Endothelial cell of umbilical vein (primary cell): ENCODE results near the gene DLST. TPM values are rescaled to one million over a fixed set of nuclear protein-coding genes. Genes with fewer than 3 reads are reported as not detected.

Source experiments
- BruUV-seq: library from RNA; stranded (reverse); fragments of 400-500 nt; replicated peaks from 2 replicates; lab custom pipeline; 2021; lab: Mats Ljungman, UMichigan
- CTCF ChIA-PET: fragments of 300-600, 350-600 bp; sonication (Branson Sonifier 250); formaldehyde crosslinking; loops from one replicate; lab custom pipeline; 2021; ENCODE audit warnings: antibody characterized with exemption, inconsistent platforms; lab: Charles Lee
- POLR2A ChIA-PET: fragments of 300-600, 350-600 bp; sonication (Branson Sonifier 250); formaldehyde crosslinking; loops from one replicate; lab custom pipeline; 2021; ENCODE audit warnings: antibody characterized with exemption, inconsistent platforms; lab: Charles Lee
- DNase-seq: peaks from one replicate; pipeline ENCODE4 v3.0.0-alpha.2; 2011; ENCODE audit warnings: low read depth, low spot score
- FAIRE-seq: peaks from 2 replicates; lab custom pipeline; 2011; peaks lifted over from hg19 to GRCh38; lab: Jason Lieb, UNC
- H2AFZ ChIP-seq: 2 replicates; pipeline ENCODE4 v1.6.0; 2012; ENCODE audit warnings: low read depth, low read length, control low read depth, inconsistent platforms
- H3K27ac ChIP-seq: 2 replicates; pipeline ENCODE4 v1.5.1; 2011; ENCODE audit warnings: low read depth, mild to moderate bottlenecking, control low read depth, low read length, moderate library complexity; ENCODE audit not compliant: insufficient read depth
- H3K27me3 ChIP-seq, 2 experiments: 2 replicates each; pipeline versions ENCODE4 v1.6.0 to v1.6.1; 2011; ENCODE audit warnings: low read length in 2 of 2, mixed read lengths in 1 of 2; ENCODE audit not compliant: control insufficient read depth in 2 of 2, insufficient read depth in 2 of 2
- H3K36me3 ChIP-seq, 2 experiments: 2 replicates in 1 of 2; 3 replicates in 1 of 2; pipeline ENCODE4 v1.5.1; 2011; ENCODE audit warnings: low read length in 2 of 2, mild to moderate bottlenecking in 1 of 2, moderate library complexity in 1 of 2; ENCODE audit not compliant: control insufficient read depth in 2 of 2, insufficient read depth in 2 of 2; ENCODE audit errors: extremely low read depth in 1 of 2
- H3K4me1 ChIP-seq: 3 replicates; pipeline ENCODE4 v1.5.1; 2011; ENCODE audit warnings: mild to moderate bottlenecking, low read length; ENCODE audit not compliant: control insufficient read depth, insufficient read depth; ENCODE audit errors: extremely low read depth
- H3K4me2 ChIP-seq: 2 replicates; pipeline ENCODE4 v1.6.1; 2011; ENCODE audit warnings: low read length, control low read depth, mixed read lengths; ENCODE audit not compliant: insufficient read depth
- H3K4me3 ChIP-seq, 3 experiments: fragments of 200-600 bp in 1 of 3; sonication (generic), shearing (Covaris generic) in 1 of 3; replicated peaks in 1 of 3; 2 replicates each; pipeline ENCODE4 v1.5.1; 2011 to 2016; ENCODE audit warnings: control low read depth in 3 of 3, low read length in 3 of 3, mild to moderate bottlenecking in 2 of 3, inconsistent platforms in 1 of 3, low read depth in 1 of 3, moderate library complexity in 1 of 3; ENCODE audit not compliant: insufficient read depth in 1 of 3
- H3K79me2 ChIP-seq: 2 replicates; pipeline ENCODE4 v1.6.0; 2012; ENCODE audit warnings: low read length, inconsistent platforms; ENCODE audit not compliant: control insufficient read depth, insufficient read depth
- H3K9ac ChIP-seq: replicated peaks from 2 replicates; pipeline ENCODE3; 2011; ENCODE audit warnings: low read length, control low read depth; ENCODE audit not compliant: insufficient read depth; ENCODE audit errors: extremely low read depth
- H3K9me1 ChIP-seq: replicated peaks from 3 replicates; pipeline ENCODE4 v1.6.0; 2011; ENCODE audit warnings: mild to moderate bottlenecking, low read length; ENCODE audit not compliant: control insufficient read depth, insufficient read depth; ENCODE audit errors: extremely low read depth
- H3K9me3 ChIP-seq: replicated peaks from 2 replicates; pipeline ENCODE4 v1.5.1; 2012; ENCODE audit warnings: low read length, inconsistent platforms; ENCODE audit not compliant: control insufficient read depth, insufficient read depth
- H4K20me1 ChIP-seq: replicated peaks from 2 replicates; pipeline ENCODE3; 2011; ENCODE audit warnings: mild to moderate bottlenecking, low read length; ENCODE audit not compliant: control insufficient read depth, insufficient read depth; ENCODE audit errors: extremely low read depth
- CTCF ChIP-seq, 2 donors: IDR thresholded peaks; 1 replicate in 1 of 2; 2 replicates in 1 of 2; pipeline ENCODE4 v1.5.1; 2011; ENCODE audit warnings: low read length in 2 of 2, mild to moderate bottlenecking in 2 of 2, moderate library complexity in 2 of 2, control low read depth in 1 of 2, inconsistent platforms in 1 of 2, low read depth in 1 of 2; ENCODE audit not compliant: insufficient read depth in 1 of 2; ENCODE audit errors: extremely low read depth in 1 of 2
- EZH2 ChIP-seq: IDR thresholded peaks from 2 replicates; pipeline ENCODE4 v1.6.1; 2012; ENCODE audit warnings: borderline replicate concordance, low read depth, mild to moderate bottlenecking, moderate library complexity, low read length, inconsistent platforms; ENCODE audit not compliant: severe bottlenecking
- FOS ChIP-seq: IDR thresholded peaks from 2 replicates; pipeline ENCODE4 v1.6.1; 2011; ENCODE audit warnings: mild to moderate bottlenecking, low read length, moderate library complexity, borderline replicate concordance; ENCODE audit not compliant: insufficient read depth
- GATA2 ChIP-seq: IDR thresholded peaks from 2 replicates; pipeline ENCODE4 v1.7.0; 2011; ENCODE audit warnings: low read depth, mild to moderate bottlenecking, moderate library complexity, mixed read lengths, low read length; ENCODE audit not compliant: insufficient read length, insufficient read depth
- JUN ChIP-seq: IDR thresholded peaks from 2 replicates; pipeline ENCODE4 v1.6.1; 2011; ENCODE audit warnings: borderline replicate concordance, low read depth; ENCODE audit not compliant: insufficient read length, insufficient read depth
- MAX ChIP-seq: IDR thresholded peaks from 2 replicates; pipeline ENCODE4 v1.6.1; 2011; ENCODE audit not compliant: insufficient read depth, insufficient read length
- MYC ChIP-seq: IDR thresholded peaks from one replicate; pipeline ENCODE4 v1.6.1; 2011; ENCODE audit warnings: mild to moderate bottlenecking, low read depth, low read length
- POLR2A ChIP-seq: IDR thresholded peaks from 2 replicates; pipeline ENCODE4 v1.6.1; 2012; ENCODE audit warnings: low read depth, mild to moderate bottlenecking, control low read depth, low read length
- POLR2AphosphoS5 ChIP-seq: IDR thresholded peaks from 2 replicates; pipeline ENCODE4 v1.6.1; 2012; ENCODE audit warnings: low read depth, mild to moderate bottlenecking, control low read depth, low read length, moderate library complexity; ENCODE audit not compliant: insufficient read depth
- dilution Hi-C: fragments of 300-500 bp; cut with MboI; formaldehyde crosslinking; loops from one replicate; pipeline ENCODE4 v1.15.0; 2019; ENCODE audit warnings: low sequenced_read_pairs; ENCODE audit not compliant: extremely low pct_ligation_motif_present
- intact Hi-C: fragments of 100-400 bp; cut with micrococcal nuclease; formaldehyde crosslinking; loops from one replicate; pipeline ENCODE4 v1.10.0; 2022
- polyA plus RNA-seq, 4 experiments: library from polyadenylated mRNA; depleted of rRNA in 3 of 4; stranded (reverse) in 3 of 4; unstranded in 1 of 4; fragments of >200 nt; gene quantifications; 2 replicates each; pipeline versions ENCODE4 v1.2.1 to v1.2.3, GENCODE V29; 2011 to 2012; ENCODE audit warnings: missing spikeins in 1 of 4
- total RNA-seq: library from RNA; stranded (reverse); gene quantifications from 2 replicates; pipeline ENCODE4 v1.2.3, GENCODE V29; 2021

Gene DLST
- total and polyA plus RNA-seq, 2 donors (not counting 3 experiments of a cell fraction or from before 2014, with no cell fraction given): 98.4 to 110 TPM

- H3K9me3 ChIP-seq: no peaks in the 10 kb centered on the region
- intact Hi-C loops: no loop called here
- no peaks in the 10 kb centered on the region for H3K4me1 ChIP-seq
- DNase-seq: no peak
- no peak overlapping the region for H2AFZ ChIP-seq
- no peak for FAIRE-seq
- H4K20me1 ChIP-seq: no peaks in the 10 kb centered on the region
- no TSS peak for BruUV-seq
- H3K4me3 ChIP-seq: no peak overlapping the region
- H3K79me2 ChIP-seq: no peaks in the 10 kb centered on the region
- no peak overlapping the region for H3K27ac ChIP-seq
- ChIA-PET CTCF (interaction anchor here (1.0 to 12.3 kb wide), 7 partner anchors 16 to 246 kb away, joined by 3 to 468 read pairs (median 4); partner anchors contain the start of gene LTBP2), POLR2A (no interaction called here)
- no peak overlapping the region for H3K4me2 ChIP-seq
- H3K36me3 ChIP-seq: no peaks in the 10 kb centered on the region
- TF ChIP-seq POLR2AphosphoS5: no peak
- TF ChIP-seq CTCF (IDR thresholded peaks at IDR 0.05; ENCODE audit: extremely low read depth in 1 of 2, insufficient read depth in 1 of 2, low read depth in 1 of 2, low read length in 2 of 2): no peak
- no peak for TF ChIP-seq EZH2
- no peak for TF ChIP-seq POLR2A
- no peak for TF ChIP-seq GATA2
- no peak for TF ChIP-seq MAX
- no peak for TF ChIP-seq JUN
- no peak for TF ChIP-seq MYC
- TF ChIP-seq FOS: no peak
- dilution Hi-C loops: no loop called here
- no peaks in the 10 kb centered on the region for H3K27me3 ChIP-seq
- H3K9me1 ChIP-seq: no peaks in the 10 kb centered on the region
- no peak overlapping the region for H3K9ac ChIP-seq
Observed at GRCh38 chr14:74855021-74855420, 26.7 kb upstream of the DLST start.
